IMR-90 (cell line): Measurements from ENCODE around the gene MAPRE2.

Experiments used
- CEBPB ChIP-seq: IDR thresholded peaks from 2 replicates; pipeline ENCODE4 v1.6.1; 2012; ENCODE audit warnings: low read depth, low read length, improper control_type of control experiment
- CHD1 ChIP-seq: IDR thresholded peaks from 2 replicates; pipeline ENCODE4 v1.6.1; 2012; ENCODE audit warnings: low read depth, low read length, improper control_type of control experiment
- CTCF ChIP-seq: conservative IDR thresholded peaks from 2 replicates; pipeline ENCODE4 v1.5.1; 2012; ENCODE audit warnings: mild to moderate bottlenecking, low read depth, low read length, improper control_type of control experiment
- NFE2L2 ChIP-seq: fragments of 150-350 bp; IDR thresholded peaks from 2 replicates; pipeline ENCODE4 v1.6.1; 2016; ENCODE audit warnings: low read depth, mild to moderate bottlenecking, low read length
- POLR2A ChIP-seq: IDR thresholded peaks from 2 replicates; pipeline ENCODE4 v1.6.1; 2012; ENCODE audit warnings: mild to moderate bottlenecking, low read depth, low read length

GRCh38 chr18:35117951-35118411 is 76.8 kb downstream of the MAPRE2 start:
- no peak for TF ChIP-seq NFE2L2
- TF ChIP-seq CTCF = no peak
- TF ChIP-seq CEBPB = no peak
- TF ChIP-seq CHD1 = no peak
- no peak for TF ChIP-seq POLR2A
